ENCODE results near the gene PCDH12.

PCDH12 gene

DNA sequence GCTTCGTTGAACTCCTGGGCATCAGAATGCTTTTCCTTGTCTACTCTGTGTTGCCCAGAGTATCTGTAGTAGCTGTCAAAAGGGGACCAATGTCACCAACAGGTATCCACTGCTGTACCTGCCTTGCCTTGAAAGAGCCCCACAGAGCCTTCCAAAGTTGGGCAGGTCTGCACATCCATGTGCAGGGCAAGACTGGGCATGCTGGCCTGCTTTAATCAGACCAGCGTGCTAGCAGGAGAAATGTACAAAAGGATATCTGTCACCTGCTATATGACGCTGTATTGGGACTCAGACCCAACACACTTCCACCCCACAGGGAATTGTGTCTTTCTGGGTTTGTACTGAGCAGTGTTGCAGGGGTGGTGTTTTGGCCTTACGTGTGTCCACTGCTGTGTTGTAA, 22.5 kb downstream of the PCDH12 start:
- no peak for DNase-seq (ENCODE audit: low spot score)

DNA sequence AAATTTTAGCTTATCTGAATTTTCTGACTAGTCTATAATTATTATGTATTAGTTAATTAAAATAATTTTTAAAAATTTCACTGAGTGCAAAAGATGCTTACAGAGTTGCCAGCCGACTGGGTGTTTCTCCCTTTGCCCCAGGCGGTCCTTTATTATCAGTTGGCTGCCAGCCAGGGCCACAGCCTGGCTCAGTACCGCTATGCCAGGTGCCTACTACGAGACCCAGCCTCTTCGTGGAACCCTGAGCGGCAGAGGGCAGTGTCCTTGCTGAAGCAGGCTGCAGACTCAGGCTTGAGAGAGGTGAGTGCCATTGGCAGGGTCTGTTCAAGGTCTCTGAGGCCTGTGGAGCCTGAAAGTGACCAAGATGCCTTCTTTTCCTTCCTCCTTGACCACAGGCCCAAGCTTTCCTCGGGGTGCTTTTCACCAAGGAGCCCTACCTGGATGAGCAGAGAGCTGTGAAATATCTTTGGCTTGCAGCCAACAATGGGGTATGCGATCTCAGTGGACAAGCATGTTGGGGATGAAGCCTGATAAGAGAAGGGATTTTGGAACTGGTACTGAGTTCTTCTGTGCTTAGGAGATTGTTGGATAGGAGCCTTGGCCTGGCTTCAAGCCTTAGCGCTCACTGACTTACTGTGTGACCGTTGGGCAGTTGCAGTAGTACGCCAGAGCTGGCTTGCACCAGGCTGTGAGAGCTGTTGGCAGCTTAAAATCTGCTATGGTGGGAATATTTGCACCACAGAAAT, 23.7 kb downstream of the PCDH12 start:
- peak; percentile 70 for DNase-seq (ENCODE audit: low spot score)

DNA sequence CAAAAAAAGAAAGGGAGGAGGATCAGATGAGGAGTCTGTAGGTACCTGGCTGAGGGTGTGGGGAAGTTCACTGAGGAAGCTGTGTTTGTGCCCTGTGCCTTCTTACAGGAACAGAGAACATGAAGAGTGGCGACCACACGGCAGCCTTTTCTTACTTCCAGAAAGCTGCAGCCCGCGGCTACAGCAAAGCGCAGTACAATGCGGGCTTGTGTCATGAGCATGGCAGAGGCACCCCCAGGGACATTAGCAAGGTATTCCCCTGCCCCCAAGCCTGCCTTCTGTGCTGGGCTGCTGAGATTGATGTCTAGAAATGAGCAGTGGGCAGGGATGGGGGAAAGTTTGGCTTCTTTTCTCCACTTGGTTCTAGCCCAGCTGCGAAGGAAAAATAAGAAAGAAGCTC, 24.9 kb downstream of the PCDH12 start:
- no peak for DNase-seq (ENCODE audit: low spot score)

DNA sequence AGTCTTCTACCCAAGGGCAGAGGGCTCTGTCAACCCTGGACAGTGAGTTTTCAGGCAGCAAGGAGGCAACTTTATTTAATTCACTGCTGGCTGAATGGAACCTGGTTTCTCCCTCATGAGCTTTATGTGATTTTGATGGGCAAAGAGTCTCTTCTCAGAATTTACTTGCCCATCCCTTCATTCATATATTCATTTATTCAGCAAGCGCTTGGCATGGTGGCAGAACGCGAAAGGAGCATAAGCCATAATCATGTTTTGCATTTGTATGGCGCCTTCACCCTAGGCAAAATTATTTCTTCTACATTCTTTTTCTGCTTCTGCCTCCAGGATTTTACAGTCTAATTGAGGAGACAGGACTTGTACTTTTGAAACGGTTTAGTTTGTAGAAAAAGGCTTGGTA, 26.3 kb downstream of the PCDH12 start:
- no peak for DNase-seq (ENCODE audit: low spot score)

DNA sequence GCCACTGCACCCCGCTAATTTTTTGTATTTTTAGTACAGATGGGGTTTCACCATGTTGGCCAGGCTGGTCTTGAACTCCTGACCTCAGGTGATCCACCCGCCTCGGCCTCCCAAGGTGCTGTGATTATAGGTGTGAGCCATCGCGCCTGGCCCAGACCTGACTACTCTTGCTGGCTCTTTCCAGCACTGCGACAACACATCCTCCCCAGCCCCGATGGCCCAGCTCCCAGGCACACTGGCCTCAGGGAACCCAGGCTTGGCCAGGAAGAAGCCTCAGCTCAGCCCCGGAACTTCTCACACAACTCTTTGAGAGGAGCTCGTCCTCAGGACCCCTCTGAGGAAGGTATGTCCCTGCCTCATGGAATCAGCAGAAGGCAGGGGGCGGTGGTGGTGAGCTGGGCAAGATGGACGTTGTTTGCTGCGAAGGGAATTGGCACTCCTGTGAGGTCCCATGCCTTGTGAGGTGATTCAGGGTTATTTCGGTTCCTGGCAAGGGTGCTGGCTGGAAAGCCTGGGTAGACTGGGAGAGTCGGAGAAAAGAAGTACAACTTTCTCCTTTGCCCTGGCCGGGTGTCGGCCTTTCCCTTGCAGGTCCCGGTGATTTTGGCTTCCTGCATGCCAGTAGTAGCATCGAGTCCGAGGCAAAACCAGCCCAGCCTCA, 28.5 kb downstream of the PCDH12 start:
- DNase-seq (ENCODE audit: low spot score), result no peak

DNA sequence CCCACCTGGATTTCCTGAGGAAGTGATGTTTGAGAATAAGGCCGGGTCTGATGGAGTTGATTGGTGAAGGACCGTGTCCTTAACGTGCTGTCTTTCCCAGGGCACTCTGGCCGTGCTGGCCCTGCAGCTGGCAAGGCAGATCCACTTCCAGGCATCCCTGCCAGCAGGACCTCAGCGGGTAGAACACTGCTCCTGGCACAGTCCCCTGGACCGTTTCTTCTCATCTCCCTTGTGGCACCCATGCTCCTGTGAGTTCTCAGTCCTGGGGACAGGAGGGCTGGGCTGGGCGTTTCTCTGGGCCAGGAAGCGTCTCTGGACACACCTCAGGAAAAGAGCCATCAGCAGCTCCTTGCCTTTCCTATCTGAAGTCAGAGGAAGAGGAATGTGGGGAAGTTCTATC, 30.0 kb downstream of the PCDH12 start:
- no peak for DNase-seq (ENCODE audit: low spot score)

DNA sequence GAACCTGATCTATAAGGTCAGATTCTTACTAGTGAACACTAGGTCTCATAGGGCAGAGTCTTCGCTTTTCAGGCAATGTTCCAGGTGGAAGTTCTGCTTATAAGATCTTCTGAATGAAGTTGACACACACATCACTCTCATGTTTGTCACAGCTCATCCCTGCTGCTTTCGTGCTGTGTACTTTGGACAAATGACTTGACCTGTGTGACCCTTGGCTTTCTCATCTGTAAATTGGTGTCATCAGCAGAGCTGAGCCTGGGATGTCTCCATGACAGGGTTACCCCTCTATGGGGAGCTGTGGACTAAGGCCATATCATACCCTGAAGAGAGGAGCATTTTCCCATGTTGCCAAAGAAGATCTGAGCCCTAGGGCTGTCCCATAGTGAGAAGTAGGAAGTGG, 31.6 kb downstream of the PCDH12 start:
- no peak for DNase-seq (ENCODE audit: low spot score)

DNA sequence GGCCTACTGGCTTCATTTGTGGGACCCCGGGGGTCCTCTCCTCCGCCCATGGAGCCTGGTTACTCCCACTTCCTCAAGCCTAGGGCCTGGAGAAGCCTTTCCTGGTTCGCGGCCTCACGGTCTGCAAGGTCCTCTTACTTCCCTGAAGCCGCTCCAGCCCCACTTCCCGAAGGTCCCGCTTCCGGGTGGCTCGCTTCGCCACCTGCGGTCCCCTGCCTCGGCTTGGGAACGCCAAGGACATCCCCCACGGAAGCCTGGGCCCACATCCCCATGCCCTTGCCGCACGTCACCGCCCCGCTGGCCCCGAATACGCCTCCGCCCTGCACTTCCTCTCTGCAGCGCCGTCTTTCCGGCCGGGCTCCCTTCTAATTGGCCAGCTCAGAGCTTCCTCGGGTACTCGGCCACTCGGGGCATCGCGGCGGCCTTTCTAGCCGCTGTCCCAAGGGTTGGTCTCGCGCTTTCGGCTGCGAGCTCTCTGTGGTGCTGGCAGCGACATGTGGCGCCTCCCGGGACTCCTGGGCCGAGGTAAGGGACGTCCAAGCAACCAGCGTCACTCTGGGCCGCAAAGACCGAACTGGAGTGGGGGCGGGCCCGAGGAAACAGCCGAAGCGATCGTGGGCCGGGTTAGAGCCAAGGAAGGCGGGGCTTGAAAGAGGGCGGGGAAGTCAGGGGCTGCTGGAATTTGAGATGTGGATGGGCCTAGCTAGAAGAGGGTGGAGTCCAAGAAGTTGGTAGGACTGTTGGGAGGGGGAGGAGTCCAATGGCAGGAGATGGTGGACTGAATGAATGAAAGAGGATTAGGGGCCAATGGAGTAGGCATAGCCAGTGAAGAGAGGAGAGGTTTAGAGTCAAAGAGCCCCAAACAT, 34.3 kb downstream of the PCDH12 start, which contains the start of gene DELE1:
DELE1 (plus strand) TSS at position 424 of the 866 bp plus-strand sequence; CDS start at position 495, 71 bp downstream.
- peak; percentile 93 for DNase-seq (ENCODE audit: low spot score)

DNA sequence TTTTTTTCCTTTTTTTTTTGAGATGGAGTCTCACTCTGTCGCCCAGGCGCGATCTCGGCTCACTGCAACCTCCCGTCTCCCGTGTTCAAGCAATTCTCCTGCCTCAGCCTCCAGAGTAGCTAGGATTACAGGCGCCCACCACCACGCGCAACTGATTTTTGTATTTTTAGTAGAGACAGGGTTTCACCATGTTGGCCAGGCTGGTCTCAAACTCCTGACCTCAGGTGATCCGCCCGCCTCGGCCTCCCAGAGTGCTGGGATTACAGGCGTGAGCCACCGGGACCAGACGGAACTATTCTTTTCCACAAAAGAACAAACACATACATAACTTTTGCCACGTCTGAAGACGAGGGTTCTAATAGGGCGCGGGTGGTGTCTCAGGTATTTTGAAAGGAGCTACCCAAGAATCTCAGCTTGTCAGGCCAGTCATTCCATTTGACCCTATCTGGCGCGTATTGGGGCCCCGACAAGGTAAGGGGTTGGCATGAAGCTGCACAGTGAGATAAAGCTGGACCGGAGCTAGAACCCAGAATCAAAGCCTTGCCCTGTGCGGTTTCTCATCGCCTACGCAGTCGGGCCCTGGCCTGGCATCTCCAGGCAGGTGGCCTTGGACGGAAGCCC, 35.1 kb downstream of the PCDH12 start:
- DNase-seq (ENCODE audit: low spot score), result peak; percentile 18

DNA sequence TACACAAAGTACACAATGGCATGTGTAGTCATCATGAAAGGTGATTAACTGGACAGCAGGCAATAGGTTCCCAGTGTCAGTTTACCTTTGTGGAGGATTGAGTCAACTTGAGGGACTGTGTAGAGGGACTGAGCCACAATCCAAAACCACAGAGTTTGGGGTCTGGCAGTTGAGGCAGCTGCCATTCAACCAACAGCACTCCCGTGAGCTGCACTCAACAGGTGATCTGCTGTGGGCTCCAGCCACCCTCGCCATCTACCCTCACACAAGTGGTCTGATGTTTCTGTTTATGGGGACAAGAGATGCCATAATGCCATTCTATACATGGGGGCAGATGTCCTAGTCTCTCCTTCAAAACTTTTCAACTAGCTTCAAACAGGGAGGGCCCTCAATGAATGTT, 37.2 kb downstream of the PCDH12 start:
- DNase-seq (ENCODE audit: low spot score), result no peak

DNA sequence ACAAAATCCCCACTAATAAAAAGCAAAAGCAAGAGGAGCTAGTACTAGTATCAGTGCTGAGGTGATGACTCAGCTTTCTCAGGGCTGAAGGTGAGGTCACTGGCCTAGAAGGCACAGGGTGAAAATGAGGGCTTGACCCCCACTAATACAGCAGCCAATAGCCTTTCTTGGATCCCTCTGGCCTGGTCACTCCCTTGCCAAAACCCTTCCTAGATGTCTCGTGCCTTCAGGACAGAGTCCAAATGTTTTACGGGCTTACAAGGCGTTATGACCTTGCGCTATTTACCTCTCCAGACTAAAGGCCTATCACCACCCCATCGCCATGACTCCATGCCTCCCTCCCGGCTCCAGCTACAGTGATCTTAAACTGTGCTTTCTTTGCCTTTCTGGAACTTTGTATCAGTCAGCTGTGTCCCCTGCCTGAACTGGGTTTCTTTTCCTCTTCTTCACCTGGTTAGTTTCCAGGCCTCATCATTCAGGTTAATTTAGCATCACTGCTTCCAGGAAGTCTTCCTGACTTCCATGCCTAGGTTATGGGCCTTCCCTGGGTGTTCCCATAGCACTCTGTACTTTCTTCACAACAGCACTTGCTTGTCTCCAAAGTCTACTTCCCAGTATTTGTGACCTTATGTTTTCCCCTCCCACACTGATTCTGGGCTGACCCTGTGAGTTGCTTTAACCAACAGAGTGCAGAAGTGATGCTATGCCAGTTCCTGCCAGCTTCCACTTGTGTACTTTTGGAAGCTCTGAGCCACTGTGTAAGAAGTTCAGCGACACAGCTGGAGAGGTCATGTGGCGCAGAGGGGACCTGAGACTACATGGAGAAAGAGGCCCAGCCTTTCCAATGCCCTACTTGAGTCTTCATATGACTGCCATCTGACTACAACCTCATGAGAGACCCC, 38.5 kb downstream of the PCDH12 start:
- no peak for DNase-seq (ENCODE audit: low spot score)

DNA sequence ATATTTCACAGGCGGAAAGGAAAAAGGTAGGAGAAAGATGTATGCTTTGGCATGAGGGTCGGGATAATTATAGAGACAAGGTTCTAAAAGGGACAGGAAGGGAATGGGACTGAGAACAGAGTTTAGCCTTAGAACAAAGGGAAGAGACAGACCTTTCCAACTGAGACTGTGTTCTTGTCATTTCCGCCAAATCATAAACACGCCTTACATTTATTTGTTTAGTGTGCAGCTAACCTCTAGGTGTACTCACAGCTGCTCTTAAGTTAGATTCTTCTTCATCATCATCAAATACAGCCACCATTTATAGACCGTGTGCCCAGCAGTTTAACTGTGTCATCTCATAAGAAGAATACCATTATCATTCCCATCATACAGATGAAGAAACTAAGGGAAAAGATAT, 40.2 kb downstream of the PCDH12 start:
- no peak for DNase-seq (ENCODE audit: low spot score)

DNA sequence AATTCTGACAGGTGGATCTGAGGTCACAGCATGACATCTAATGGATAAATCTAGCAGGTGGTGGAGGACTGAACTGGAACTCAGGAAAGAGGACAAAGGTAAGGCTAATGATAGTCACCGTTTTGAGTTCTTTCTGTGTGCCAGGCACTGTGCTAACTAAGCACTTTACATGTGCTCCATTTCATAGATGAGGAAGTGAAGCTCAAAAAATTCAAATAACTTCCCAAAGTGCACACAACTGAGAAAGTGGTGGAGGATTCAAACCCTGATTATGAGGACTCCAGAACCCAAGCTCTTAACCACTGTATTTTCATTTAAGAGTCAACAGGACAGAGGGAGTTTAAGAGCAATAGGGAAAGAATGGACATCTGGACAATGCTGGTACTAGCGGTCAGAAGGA, 41.5 kb downstream of the PCDH12 start:
- no peak for DNase-seq (ENCODE audit: low spot score)

DNA sequence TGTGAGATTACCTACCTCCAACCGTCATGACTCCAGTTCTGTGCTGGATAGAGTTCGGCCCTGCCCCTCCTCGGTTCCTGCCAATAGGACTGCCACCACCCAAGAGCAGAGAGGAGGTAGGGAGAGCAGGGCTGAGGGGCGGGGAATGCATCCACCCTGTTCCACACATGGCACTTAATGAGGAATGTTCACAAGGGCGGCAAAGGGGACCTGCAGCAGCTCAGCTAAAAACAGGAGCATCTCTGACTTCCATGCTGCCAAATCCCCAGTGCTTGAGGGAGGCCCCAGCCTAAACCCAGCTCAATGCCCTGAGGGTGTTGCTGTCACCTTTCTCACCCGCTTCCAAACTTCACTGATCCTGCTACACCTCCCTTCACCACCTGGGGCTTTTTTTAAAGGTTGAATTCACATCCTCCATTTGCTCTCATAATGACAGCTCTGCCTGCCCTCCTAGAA, 42.1 kb downstream of the PCDH12 start:
- no peak for DNase-seq (ENCODE audit: low spot score)

DNA sequence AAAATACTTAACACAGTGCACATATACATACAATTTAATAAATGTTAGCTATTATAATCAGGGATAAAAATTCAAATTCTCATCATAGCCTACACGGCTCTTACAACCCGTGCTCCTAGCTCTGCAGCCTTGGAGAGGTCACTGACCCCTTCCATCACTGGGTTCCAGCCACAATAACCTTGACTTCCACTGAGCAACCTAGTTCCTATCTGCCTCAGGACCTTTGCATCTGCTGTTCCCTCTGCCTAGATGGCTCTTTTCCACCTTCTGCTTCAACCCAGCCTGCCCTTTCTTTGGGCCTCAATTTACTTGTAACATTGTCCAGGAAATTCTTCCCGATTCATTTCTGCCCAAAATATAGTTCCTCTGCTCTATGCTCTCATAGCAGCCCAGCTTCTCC, 43.2 kb downstream of the PCDH12 start:
- no peak for DNase-seq (ENCODE audit: low spot score)

DNA sequence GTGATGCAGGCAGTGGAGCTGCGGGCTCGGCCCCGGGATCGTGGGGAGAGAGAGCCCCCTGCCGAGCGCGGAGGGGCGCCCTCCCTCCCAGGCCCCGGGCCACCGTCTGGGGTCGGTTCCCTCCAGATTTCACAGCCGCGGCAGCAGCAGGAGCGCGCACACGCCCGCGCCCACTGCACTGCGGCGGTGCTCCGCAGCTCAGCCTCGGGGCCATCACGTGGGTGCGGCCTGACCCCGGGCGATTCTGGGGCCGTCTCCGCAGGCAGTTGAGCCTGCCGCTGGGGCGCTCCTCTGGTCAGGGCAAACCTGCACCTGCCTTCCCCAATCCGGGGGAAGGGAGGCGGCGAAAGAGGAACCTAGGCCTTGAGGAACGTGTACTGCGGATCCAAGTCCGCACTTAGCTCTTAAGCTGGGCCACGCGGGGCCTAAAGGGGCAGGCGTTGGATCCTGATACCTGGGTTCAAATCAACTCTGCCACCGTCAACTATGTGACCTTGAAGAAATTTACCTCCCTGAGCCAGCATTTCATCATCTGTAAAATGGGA, 43.7 kb downstream of the PCDH12 start:
- DNase-seq (ENCODE audit: low spot score), result no peak

DNA sequence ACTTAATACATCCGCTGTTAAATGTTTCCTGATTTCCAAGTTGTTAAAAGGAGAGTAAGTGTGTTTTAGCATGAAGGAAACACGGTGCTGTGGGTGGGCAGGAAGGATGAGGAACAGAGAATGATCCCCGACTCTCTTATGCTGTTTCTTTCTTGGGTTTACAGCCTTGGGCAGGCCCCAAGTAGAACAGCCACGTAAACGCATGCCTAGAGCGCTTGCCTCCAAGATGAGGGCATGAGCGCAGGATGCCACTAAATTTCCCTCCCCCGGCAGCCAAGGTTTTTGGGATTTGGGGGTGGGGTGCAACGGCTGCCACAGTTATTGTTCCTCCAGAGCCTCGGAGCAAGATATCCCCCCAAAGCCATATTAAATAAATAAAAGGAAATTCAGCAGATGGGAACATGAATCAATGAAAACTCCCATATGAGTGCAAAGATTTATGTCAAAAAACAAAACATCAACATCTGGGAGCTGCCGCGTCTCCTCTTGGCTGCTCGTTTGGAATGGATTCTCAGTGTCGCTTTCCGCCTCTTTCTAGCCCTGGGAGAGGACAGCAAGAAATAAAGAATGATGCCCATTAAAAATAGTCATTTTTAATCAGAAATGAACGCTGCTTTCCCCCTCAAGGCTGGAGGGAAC, 44.3 kb downstream of the PCDH12 start:
- DNase-seq (ENCODE audit: low spot score), result no peak

DNA sequence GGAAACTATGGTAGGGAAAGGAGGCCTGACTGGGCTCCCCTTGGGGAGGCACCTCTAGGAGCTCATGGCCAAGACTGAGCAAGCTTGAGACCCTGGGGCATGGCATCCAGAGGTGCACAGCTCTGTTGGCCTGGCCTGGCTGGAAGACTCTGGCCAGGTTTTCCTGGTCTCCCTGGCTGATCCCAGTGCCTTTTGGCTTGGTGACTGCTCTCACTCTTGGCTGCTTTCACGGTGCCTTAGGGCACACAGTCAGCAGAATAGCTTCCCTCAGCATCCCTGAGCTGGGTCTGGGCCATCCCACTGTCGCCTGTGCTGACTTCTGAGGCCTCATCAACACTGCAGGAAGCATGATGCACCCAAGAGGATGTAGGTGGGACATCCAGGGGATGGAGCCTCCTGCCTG, 47.7 kb downstream of the PCDH12 start:
- DNase-seq (ENCODE audit: low spot score), result no peak

DNA sequence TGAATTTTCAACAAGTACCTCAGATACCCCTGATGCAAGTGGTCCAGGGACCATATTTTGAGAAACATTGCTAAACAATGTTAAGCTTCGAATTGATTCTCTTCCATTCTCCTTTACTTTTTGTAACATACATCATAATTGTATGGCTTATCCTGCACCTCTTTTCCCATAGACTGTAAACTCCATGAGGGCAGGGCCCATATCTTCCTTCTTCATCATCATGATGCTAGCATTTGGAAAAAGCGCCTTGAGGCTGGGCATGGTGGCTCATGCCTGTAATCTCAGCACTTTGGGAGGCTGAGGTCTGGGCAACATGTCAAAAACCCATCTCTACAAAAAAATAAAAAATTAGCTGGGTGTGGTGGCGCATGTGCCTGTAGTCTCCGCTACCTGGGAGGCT, 48.8 kb downstream of the PCDH12 start:
- no peak for DNase-seq (ENCODE audit: low spot score)

DNA sequence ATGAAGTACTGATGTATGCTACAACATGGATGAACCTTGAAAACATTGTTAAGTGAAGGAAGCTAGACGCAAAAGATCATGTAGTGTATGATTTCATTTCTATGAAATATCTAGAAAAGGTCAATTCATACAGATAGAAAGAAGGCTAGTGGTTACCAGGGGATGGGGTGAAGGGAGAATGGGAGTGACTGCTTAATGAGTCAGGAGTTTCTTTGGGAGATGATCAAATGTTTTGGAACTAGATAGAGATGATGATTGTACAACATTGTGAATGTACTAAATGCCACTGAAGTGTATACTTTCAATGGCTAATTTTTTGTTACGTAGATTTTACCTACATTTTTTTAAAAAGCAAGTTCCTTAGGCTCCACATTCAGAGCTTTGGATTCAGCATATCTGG, 49.2 kb downstream of the PCDH12 start:
- DNase-seq (ENCODE audit: low spot score), result no peak

All from hematopoietic multipotent progenitor cell treated with erythropoietin and hydrocortisone succinate and interleukin-3 and kit ligand, for 15 days (in vitro differentiated cells).